ENCODE measurements around the gene WDR87.

Gene WDR87

GRCh38 chr19:37905946-37906868, at the start of gene WDR87:
TSS of gene WDR87 (minus strand) at chr19:37906594. CDS start at chr19:37898239, 8,355 bp downstream.
- peak; percentile 48 for DNase-seq

- DNase-seq, result no peak
Measured at GRCh38 chr19:37955986-37956385, 49.6 kb upstream of the WDR87 start.

GRCh38 chr19:37954421-37954874, 48.1 kb upstream of the WDR87 start:
- no peak for DNase-seq

GRCh38 chr19:37953918-37954303, 47.5 kb upstream of the WDR87 start:
- no peak for DNase-seq

- DNase-seq, result no peak
Measured at GRCh38 chr19:37953171-37953917, 47.0 kb upstream of the WDR87 start.

- no peak for DNase-seq
Measured at GRCh38 chr19:37951816-37952210, 45.4 kb upstream of the WDR87 start.

GRCh38 chr19:37950471-37951175, 44.2 kb upstream of the WDR87 start:
- DNase-seq, result no peak

- no peak for DNase-seq
Measured at GRCh38 chr19:37948362-37948761, 42.0 kb upstream of the WDR87 start.

- DNase-seq, result no peak
Measured at GRCh38 chr19:37947778-37948177, 41.4 kb upstream of the WDR87 start.

- no peak for DNase-seq
Measured at GRCh38 chr19:37946132-37946531, 39.7 kb upstream of the WDR87 start.

- DNase-seq, result no peak
Measured at GRCh38 chr19:37943480-37943879, 37.1 kb upstream of the WDR87 start.

GRCh38 chr19:37942516-37942902, 36.1 kb upstream of the WDR87 start:
- DNase-seq, result no peak

GRCh38 chr19:37941782-37942515, 35.6 kb upstream of the WDR87 start:
- DNase-seq, result no peak

- no peak for DNase-seq
Measured at GRCh38 chr19:37938353-37938752, 32.0 kb upstream of the WDR87 start.

GRCh38 chr19:37936886-37937285, 30.5 kb upstream of the WDR87 start:
- DNase-seq, result no peak

- DNase-seq, result no peak
Measured at GRCh38 chr19:37936166-37936565, 29.8 kb upstream of the WDR87 start.

- DNase-seq, result no peak
Measured at GRCh38 chr19:37935341-37935740, 28.9 kb upstream of the WDR87 start.

- no peak for DNase-seq
Measured at GRCh38 chr19:37933937-37934358, 27.6 kb upstream of the WDR87 start.

GRCh38 chr19:37932985-37933936, 26.9 kb upstream of the WDR87 start:
- no peak for DNase-seq

- no peak for DNase-seq
Measured at GRCh38 chr19:37931881-37932655, 25.7 kb upstream of the WDR87 start.

GRCh38 chr19:37930416-37930815, 24.0 kb upstream of the WDR87 start:
- DNase-seq, result no peak

All from activated CD4-positive, CD25-positive, alpha-beta regulatory T cell treated with anti-CD3 and anti-CD28 coated beads, Interleukin-2, amount 50 U/mL, for 72 hours (primary cell).